ENCODE data around the gene AKNA. TPM values are rescaled to one million over a fixed set of nuclear protein-coding genes. Genes with fewer than 3 reads are reported as not detected.

Gene AKNA
- total RNA-seq, 1 donor from 2014 or later = 2.6 TPM

GRCh38 chr9:114319147-114319546, 68.6 kb downstream of the AKNA start:
- Histone ChIP-seq H3K36me3 (ENCODE audit: control insufficient read depth, insufficient read depth, low read length) (no peaks in the 10 kb centered on the region), H3K27me3 (ENCODE audit: control insufficient read depth, insufficient read depth, low read length) (no peaks in the 10 kb centered on the region), H3K4me3 (ENCODE audit: low read depth, low read length) (no peak overlapping the region)
- FAIRE-seq (no peak), DNase-seq (ENCODE audit: low read depth) (no peak)
- no peak for TF ChIP-seq CTCF (IDR thresholded peaks at IDR 0.05; ENCODE audit: insufficient read depth, low read length, severe bottlenecking)

DNA sequence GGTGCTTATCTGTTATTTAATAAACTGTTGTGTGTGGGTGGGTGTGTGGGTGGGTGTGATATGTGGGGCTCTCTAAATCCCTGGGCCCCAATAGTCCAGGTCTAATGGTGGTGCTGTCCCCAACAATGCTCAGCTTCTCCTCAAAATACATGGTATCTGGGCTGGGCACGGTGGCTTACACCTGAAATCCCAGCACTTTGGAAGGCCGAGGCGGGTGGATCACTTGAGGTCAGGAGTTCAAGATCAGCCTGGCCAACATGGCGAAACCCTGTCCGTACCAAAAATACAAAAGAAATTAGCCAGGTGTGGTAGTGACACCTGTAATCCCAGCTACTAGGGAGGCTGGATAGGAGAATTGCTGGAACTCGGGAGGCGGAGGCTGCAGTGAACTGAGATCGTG, 69.4 kb downstream of the AKNA start:
- DNase-seq (ENCODE audit: low read depth) (no peak), FAIRE-seq (no peak)
- H3K27me3 ChIP-seq (ENCODE audit: control insufficient read depth, insufficient read depth, low read length) = no peaks in the 10 kb centered on the region
- no peaks in the 10 kb centered on the region for H3K36me3 ChIP-seq (ENCODE audit: control insufficient read depth, insufficient read depth, low read length)
- no peak overlapping the region for H3K4me3 ChIP-seq (ENCODE audit: low read depth, low read length)
- TF ChIP-seq CTCF (IDR thresholded peaks at IDR 0.05; ENCODE audit: insufficient read depth, low read length, severe bottlenecking) = no peak

- no peak for TF ChIP-seq CTCF (IDR thresholded peaks at IDR 0.05; ENCODE audit: insufficient read depth, low read length, severe bottlenecking)
- no peak for FAIRE-seq
- no peak overlapping the region for H3K4me3 ChIP-seq (ENCODE audit: low read depth, low read length)
- H3K27me3 ChIP-seq (ENCODE audit: control insufficient read depth, insufficient read depth, low read length) = no peaks in the 10 kb centered on the region
- no peaks in the 10 kb centered on the region for H3K36me3 ChIP-seq (ENCODE audit: control insufficient read depth, insufficient read depth, low read length)
- peak; percentile 22 for DNase-seq (ENCODE audit: low read depth)
Measured at GRCh38 chr9:114317665-114318357, 70.0 kb downstream of the AKNA start.

- no peak for TF ChIP-seq CTCF (IDR thresholded peaks at IDR 0.05; ENCODE audit: insufficient read depth, low read length, severe bottlenecking)
- no peak overlapping the region for H3K4me3 ChIP-seq (ENCODE audit: low read depth, low read length)
- no peaks in the 10 kb centered on the region for H3K36me3 ChIP-seq (ENCODE audit: control insufficient read depth, insufficient read depth, low read length)
- H3K27me3 ChIP-seq (ENCODE audit: control insufficient read depth, insufficient read depth, low read length) = no peaks in the 10 kb centered on the region
- DNase-seq (ENCODE audit: low read depth) (no peak), FAIRE-seq (no peak)
Measured at GRCh38 chr9:114316605-114317230, 71.1 kb downstream of the AKNA start.

DNA sequence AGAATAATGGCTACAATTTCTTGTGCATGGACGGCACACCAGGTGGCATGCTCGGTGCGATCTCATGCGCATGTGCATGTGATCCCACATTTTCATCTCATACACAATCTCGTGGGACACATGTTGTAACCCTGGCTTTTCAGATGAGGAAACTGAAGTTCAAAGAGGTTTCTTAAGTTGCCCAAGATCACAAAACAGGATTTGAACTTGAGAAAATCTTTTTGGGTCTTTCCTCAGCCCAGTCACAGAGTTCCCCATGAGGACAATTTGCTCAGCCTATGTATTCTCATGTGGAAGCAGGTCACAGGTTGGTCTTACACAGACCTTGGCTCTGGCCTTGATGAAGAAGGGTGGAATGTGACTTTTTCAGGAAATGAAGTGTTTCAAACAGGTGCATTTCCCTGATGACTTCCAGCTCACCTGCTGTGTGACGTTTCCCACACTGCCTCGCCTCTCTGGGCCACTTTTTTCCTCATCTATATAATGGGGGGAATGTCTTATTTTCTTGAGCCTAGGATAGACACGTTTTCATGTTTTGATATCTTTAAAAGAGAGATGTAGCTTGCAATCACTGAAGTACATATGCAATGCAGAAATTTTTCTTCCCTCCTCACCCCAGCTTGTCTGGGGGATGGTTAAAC, 71.9 kb downstream of the AKNA start:
- TF ChIP-seq CTCF (IDR thresholded peaks at IDR 0.05; ENCODE audit: insufficient read depth, low read length, severe bottlenecking) = no peak
- Histone ChIP-seq H3K4me3 (ENCODE audit: low read depth, low read length) (no peak overlapping the region), H3K36me3 (ENCODE audit: control insufficient read depth, insufficient read depth, low read length) (peaks cover 1% of the 10 kb centered on the region), H3K27me3 (ENCODE audit: control insufficient read depth, insufficient read depth, low read length) (no peaks in the 10 kb centered on the region)
- FAIRE-seq = no peak
- DNase-seq (ENCODE audit: low read depth) = no peak
